ENCODE data around the gene YWHAE. TPM values are rescaled to one million over a fixed set of nuclear protein-coding genes. Genes with fewer than 3 reads are reported as not detected.

YWHAE gene
- 1,173 TPM for polyA plus RNA-seq (2013, experiment 1 of 2)
- polyA plus RNA-seq (2013, experiment 2 of 2), result 1,178 TPM

DNA sequence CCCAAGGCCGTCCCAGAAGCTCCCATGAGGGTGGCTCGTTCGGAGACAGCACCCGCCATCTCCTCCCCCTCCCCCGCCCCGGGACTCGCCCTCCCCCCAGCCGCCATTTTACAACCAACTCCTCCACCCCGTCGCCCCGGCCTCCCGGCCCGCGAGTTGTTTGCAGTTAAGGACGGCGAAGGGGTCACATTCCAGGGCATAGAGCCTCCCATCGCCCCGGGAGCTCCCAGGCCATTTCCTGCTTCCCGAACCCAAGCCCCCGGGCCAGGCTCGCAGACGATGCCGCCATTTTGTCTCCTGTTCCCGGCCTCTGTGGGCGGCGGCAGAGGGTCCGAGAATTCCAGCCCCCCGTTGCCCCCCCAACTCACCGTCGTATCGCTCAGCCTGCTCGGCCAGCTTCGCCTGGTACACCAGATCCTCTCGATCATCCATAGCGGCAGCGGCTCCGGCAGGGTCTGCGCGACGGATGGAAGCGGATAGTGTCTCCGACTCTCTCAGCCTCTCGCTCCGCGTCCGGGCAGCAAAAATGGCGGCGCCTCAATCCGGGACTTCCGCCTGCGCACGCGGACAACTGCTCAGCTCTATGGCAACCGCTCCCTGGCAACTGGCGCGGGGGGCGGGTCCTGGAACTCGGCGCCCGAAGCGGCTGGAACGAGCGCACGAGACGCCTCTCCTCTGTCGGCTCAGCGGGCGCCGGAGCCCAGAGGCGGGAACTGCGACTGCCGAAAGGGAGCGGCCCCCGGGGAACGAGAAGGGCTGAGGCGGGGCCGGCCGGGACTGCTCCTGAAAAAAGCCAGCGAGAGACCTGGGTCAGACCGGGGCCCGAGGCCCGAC, at the start of gene YWHAE:
YWHAE (minus strand) TSS at position 544 of the 834 bp plus-strand sequence; CDS start at position 432, 112 bp downstream.
- Histone ChIP-seq H2AK5ac (ENCODE audit: low read depth, low read length) (peak within 1 kb of the TSS; percentile 100), H2BK5ac (ENCODE audit: low read length) (peak within 1 kb of the TSS; percentile 100), H3K27me3 (ENCODE audit: control insufficient read depth in 3 of 3, insufficient read depth in 3 of 3, low read depth in 1 of 3, low read length in 3 of 3) (no peaks in the 10 kb centered on the region), H3K4ac (ENCODE audit: low read length) (peak within 1 kb of the TSS; percentile 93), H3K27ac (replicated peaks; ENCODE audit: low read length) (peak within 1 kb of the TSS; percentile 93), H3K18ac (ENCODE audit: low read length) (peak within 1 kb of the TSS; percentile 100), H2BK15ac (ENCODE audit: low read length) (peak within 1 kb of the TSS; percentile 81), H3K9ac (ENCODE audit: low read depth, low read length, poor library complexity) (peak within 1 kb of the TSS; percentile 98), H3K14ac (ENCODE audit: low read length) (peak within 1 kb of the TSS; percentile 89), H2BK12ac (ENCODE audit: low read length) (no peak within 1 kb of the TSS), H2BK120ac (ENCODE audit: low read depth, low read length) (peak within 1 kb of the TSS; percentile 35), H2AFZ (ENCODE audit: low read length) (peak within 1 kb of the TSS; percentile 88), H4K91ac (ENCODE audit: low read depth, low read length, poor library complexity) (peak within 1 kb of the TSS; percentile 92), H3K79me1 (ENCODE audit: low read depth, low read length) (peaks cover 2% of the 10 kb centered on the region), H3K4me3 (ENCODE audit: low read length in 2 of 2) (peak within 1 kb of the TSS; percentile 86 to 95), H3K23ac (ENCODE audit: low read depth, low read length, poor library complexity) (peak within 1 kb of the TSS; percentile 92), H3K9me3 (replicated peaks in 1 of 2; ENCODE audit: control insufficient read depth in 2 of 2, insufficient read depth in 1 of 2, low read depth in 1 of 2, low read length in 2 of 2) (no peaks in the 10 kb centered on the region), H3K4me2 (ENCODE audit: insufficient read depth, low read length, poor library complexity, severe bottlenecking) (peak within 1 kb of the TSS; percentile 77), H3K4me1 (ENCODE audit: control insufficient read depth in 2 of 2, insufficient read depth in 1 of 2, low read depth in 1 of 2, low read length in 2 of 2) (peaks cover 3 to 7% of the 10 kb centered on the region in 2 donors), H4K8ac (ENCODE audit: low read depth, low read length) (no peak within 1 kb of the TSS), H3K36me3 (replicated peaks in 1 of 2; ENCODE audit: control insufficient read depth in 2 of 2, insufficient read depth in 2 of 2, low read length in 2 of 2) (peaks cover 0 to 40% of the 10 kb centered on the region in 2 donors)
- peak; percentile 96 for DNase-seq (ENCODE audit: low spot score)
- no CpG with 5 or more reads among the region's 82 CpGs for WGBS, 2 donors (ENCODE audit: extremely low coverage in 2 of 2, insufficient read length in 2 of 2, insufficient replicate concordance in 1 of 2)

- Histone ChIP-seq H3K79me1 (ENCODE audit: low read depth, low read length) (peaks cover 11% of the 10 kb centered on the region), H3K27me3 (ENCODE audit: control insufficient read depth in 3 of 3, insufficient read depth in 3 of 3, low read depth in 1 of 3, low read length in 3 of 3) (no peaks in the 10 kb centered on the region), H2BK5ac (ENCODE audit: low read length) (no peak overlapping the region), H3K18ac (ENCODE audit: low read length) (no peak overlapping the region), H3K4ac (ENCODE audit: low read length) (no peak overlapping the region), H3K9ac (ENCODE audit: low read depth, low read length, poor library complexity) (no peak overlapping the region), H3K36me3 (replicated peaks in 1 of 2; ENCODE audit: control insufficient read depth in 2 of 2, insufficient read depth in 2 of 2, low read length in 2 of 2) (peaks cover 4 to 61% of the 10 kb centered on the region in 2 donors), H3K4me3 (ENCODE audit: low read length in 2 of 2) (no peak overlapping the region), H2BK15ac (ENCODE audit: low read length) (no peak overlapping the region), H3K4me1 (ENCODE audit: control insufficient read depth in 2 of 2, insufficient read depth in 1 of 2, low read depth in 1 of 2, low read length in 2 of 2) (peaks cover 0 to under 1% of the 10 kb centered on the region in 2 donors), H3K4me2 (ENCODE audit: insufficient read depth, low read length, poor library complexity, severe bottlenecking) (no peak overlapping the region), H2BK12ac (ENCODE audit: low read length) (no peak overlapping the region), H4K8ac (ENCODE audit: low read depth, low read length) (no peak overlapping the region), H3K14ac (ENCODE audit: low read length) (no peak overlapping the region), H3K23ac (ENCODE audit: low read depth, low read length, poor library complexity) (no peak overlapping the region), H2AFZ (ENCODE audit: low read length) (no peak overlapping the region), H2BK120ac (ENCODE audit: low read depth, low read length) (no peak overlapping the region), H2AK5ac (ENCODE audit: low read depth, low read length) (no peak overlapping the region), H3K9me3 (replicated peaks in 1 of 2; ENCODE audit: control insufficient read depth in 2 of 2, insufficient read depth in 1 of 2, low read depth in 1 of 2, low read length in 2 of 2) (peaks cover 2 to 3% of the 10 kb centered on the region in 2 donors), H4K91ac (ENCODE audit: low read depth, low read length, poor library complexity) (no peak overlapping the region), H3K27ac (replicated peaks; ENCODE audit: low read length) (no peak overlapping the region)
- DNase-seq (ENCODE audit: low spot score), result no peak
- WGBS, 2 donors (ENCODE audit: extremely low coverage in 2 of 2, insufficient read length in 2 of 2, insufficient replicate concordance in 1 of 2), result no CpG with 5 or more reads among the region's 5 CpGs
Observed at GRCh38 chr17:1449412-1449967, 49.5 kb upstream of the YWHAE start.

DNA sequence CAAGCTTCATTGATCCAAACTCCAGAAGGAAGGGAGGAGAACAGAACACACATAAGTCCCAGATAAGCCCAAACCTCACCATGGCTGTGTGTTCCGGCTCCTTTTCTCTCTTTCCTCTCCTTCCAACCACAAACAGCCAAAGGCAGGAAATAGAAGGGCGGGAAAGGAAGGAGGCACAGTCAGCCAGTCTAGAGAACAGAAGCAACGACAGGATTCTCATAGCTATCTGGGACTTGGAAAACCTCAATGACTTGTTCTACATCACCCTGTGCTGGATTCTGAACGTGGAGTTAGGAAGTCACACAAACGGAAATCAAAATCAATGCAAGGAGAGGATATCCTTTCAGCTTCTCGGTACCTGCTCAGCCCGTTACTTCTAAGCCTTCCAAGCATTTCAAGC, 47.0 kb upstream of the YWHAE start:
- H3K27me3 ChIP-seq (ENCODE audit: control insufficient read depth in 3 of 3, insufficient read depth in 3 of 3, low read depth in 1 of 3, low read length in 3 of 3), result no peaks in the 10 kb centered on the region
- H2BK12ac ChIP-seq (ENCODE audit: low read length), result no peak overlapping the region
- no peak overlapping the region for H2BK15ac ChIP-seq (ENCODE audit: low read length)
- no peak overlapping the region for H3K4me2 ChIP-seq (ENCODE audit: insufficient read depth, low read length, poor library complexity, severe bottlenecking)
- no peak overlapping the region for H2AK5ac ChIP-seq (ENCODE audit: low read depth, low read length)
- no peak overlapping the region for H3K18ac ChIP-seq (ENCODE audit: low read length)
- peaks cover 2 to 3% of the 10 kb centered on the region in 2 donors for H3K9me3 ChIP-seq (replicated peaks in 1 of 2; ENCODE audit: control insufficient read depth in 2 of 2, insufficient read depth in 1 of 2, low read depth in 1 of 2, low read length in 2 of 2)
- H3K4me3 ChIP-seq (ENCODE audit: low read length in 2 of 2), result no peak overlapping the region
- peaks cover 16% of the 10 kb centered on the region for H3K79me1 ChIP-seq (ENCODE audit: low read depth, low read length)
- no peak overlapping the region for H3K9ac ChIP-seq (ENCODE audit: low read depth, low read length, poor library complexity)
- no peak overlapping the region for H3K4ac ChIP-seq (ENCODE audit: low read length)
- H3K23ac ChIP-seq (ENCODE audit: low read depth, low read length, poor library complexity), result no peak overlapping the region
- H4K8ac ChIP-seq (ENCODE audit: low read depth, low read length), result no peak overlapping the region
- peaks cover 4 to 49% of the 10 kb centered on the region in 2 donors for H3K36me3 ChIP-seq (replicated peaks in 1 of 2; ENCODE audit: control insufficient read depth in 2 of 2, insufficient read depth in 2 of 2, low read length in 2 of 2)
- H3K4me1 ChIP-seq (ENCODE audit: control insufficient read depth in 2 of 2, insufficient read depth in 1 of 2, low read depth in 1 of 2, low read length in 2 of 2), result no peaks in the 10 kb centered on the region
- H2AFZ ChIP-seq (ENCODE audit: low read length), result no peak overlapping the region
- no peak overlapping the region for H4K91ac ChIP-seq (ENCODE audit: low read depth, low read length, poor library complexity)
- no peak overlapping the region for H2BK5ac ChIP-seq (ENCODE audit: low read length)
- DNase-seq (ENCODE audit: low spot score), result no peak
- no peak overlapping the region for H3K27ac ChIP-seq (replicated peaks; ENCODE audit: low read length)
- WGBS, 2 donors (ENCODE audit: extremely low coverage in 2 of 2, insufficient read length in 2 of 2, insufficient replicate concordance in 1 of 2), result no CpG with 5 or more reads among the region's 7 CpGs
- no peak overlapping the region for H3K14ac ChIP-seq (ENCODE audit: low read length)
- H2BK120ac ChIP-seq (ENCODE audit: low read depth, low read length), result no peak overlapping the region

DNA sequence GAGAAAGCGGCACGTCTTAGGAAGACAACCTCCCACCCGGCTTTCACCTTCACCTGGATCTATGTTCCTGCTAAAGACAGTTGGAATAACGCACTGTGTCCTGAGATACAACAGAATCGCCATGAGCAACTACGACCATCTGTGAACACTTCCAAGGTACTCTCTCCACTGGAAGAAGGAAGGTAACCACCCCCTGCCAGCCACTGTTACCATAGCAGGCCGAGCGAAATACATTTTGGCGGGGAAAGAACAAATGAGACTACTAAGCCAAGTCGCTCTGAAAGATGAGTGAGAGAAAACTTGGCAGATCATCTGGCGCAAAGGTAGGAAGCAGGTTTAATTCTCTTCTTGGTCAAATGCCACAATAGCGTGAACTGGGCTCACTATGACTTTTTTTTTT, 46.2 kb upstream of the YWHAE start:
- H2AFZ ChIP-seq (ENCODE audit: low read length), result no peak overlapping the region
- H2BK12ac ChIP-seq (ENCODE audit: low read length), result no peak overlapping the region
- no peak overlapping the region for H3K23ac ChIP-seq (ENCODE audit: low read depth, low read length, poor library complexity)
- H2BK120ac ChIP-seq (ENCODE audit: low read depth, low read length), result no peak overlapping the region
- no CpG with 5 or more reads among the region's 12 CpGs for WGBS, 2 donors (ENCODE audit: extremely low coverage in 2 of 2, insufficient read length in 2 of 2, insufficient replicate concordance in 1 of 2)
- H3K18ac ChIP-seq (ENCODE audit: low read length), result no peak overlapping the region
- no peak overlapping the region for H4K8ac ChIP-seq (ENCODE audit: low read depth, low read length)
- H3K27ac ChIP-seq (replicated peaks; ENCODE audit: low read length), result no peak overlapping the region
- H3K4me3 ChIP-seq (ENCODE audit: low read length in 2 of 2), result no peak overlapping the region
- DNase-seq (ENCODE audit: low spot score), result no peak
- no peak overlapping the region for H2AK5ac ChIP-seq (ENCODE audit: low read depth, low read length)
- no peaks in the 10 kb centered on the region for H3K27me3 ChIP-seq (ENCODE audit: control insufficient read depth in 3 of 3, insufficient read depth in 3 of 3, low read depth in 1 of 3, low read length in 3 of 3)
- H3K9ac ChIP-seq (ENCODE audit: low read depth, low read length, poor library complexity), result no peak overlapping the region
- H3K36me3 ChIP-seq (replicated peaks in 1 of 2; ENCODE audit: control insufficient read depth in 2 of 2, insufficient read depth in 2 of 2, low read length in 2 of 2), result peaks cover 4 to 44% of the 10 kb centered on the region in 2 donors
- no peak overlapping the region for H3K4ac ChIP-seq (ENCODE audit: low read length)
- no peaks in the 10 kb centered on the region for H3K4me1 ChIP-seq (ENCODE audit: control insufficient read depth in 2 of 2, insufficient read depth in 1 of 2, low read depth in 1 of 2, low read length in 2 of 2)
- no peak overlapping the region for H2BK15ac ChIP-seq (ENCODE audit: low read length)
- H2BK5ac ChIP-seq (ENCODE audit: low read length), result no peak overlapping the region
- no peak overlapping the region for H3K4me2 ChIP-seq (ENCODE audit: insufficient read depth, low read length, poor library complexity, severe bottlenecking)
- no peak overlapping the region for H4K91ac ChIP-seq (ENCODE audit: low read depth, low read length, poor library complexity)
- H3K14ac ChIP-seq (ENCODE audit: low read length), result no peak overlapping the region
- peaks cover 17% of the 10 kb centered on the region for H3K79me1 ChIP-seq (ENCODE audit: low read depth, low read length)
- peaks cover 2 to 3% of the 10 kb centered on the region in 2 donors for H3K9me3 ChIP-seq (replicated peaks in 1 of 2; ENCODE audit: control insufficient read depth in 2 of 2, insufficient read depth in 1 of 2, low read depth in 1 of 2, low read length in 2 of 2)

Measured in neuronal stem cell (in vitro differentiated cells).